ENCODE measurements around the gene AGBL4.

Gene AGBL4

GRCh38 chr1:48776393-48777218 is 1247.1 kb downstream of the AGBL4 start, which contains the start of gene BEND5:
Gene BEND5 (minus strand): TSS chr1:48776891. CDS start chr1:48776831, 60 bp downstream.
- DNase-seq (ENCODE audit: extremely low read depth, low read depth), result no peak
- TF ChIP-seq CTCF (IDR thresholded peaks at IDR 0.05; ENCODE audit: low read depth, low read length, missing control alignments), result no peak
- H3K4me3 ChIP-seq (replicated peaks; ENCODE audit: low read depth, low read length), result no peak within 1 kb of the TSS

- no peak for TF ChIP-seq CTCF (IDR thresholded peaks at IDR 0.05; ENCODE audit: low read depth, low read length, missing control alignments)
- no peak for DNase-seq (ENCODE audit: extremely low read depth, low read depth)
- H3K4me3 ChIP-seq (replicated peaks; ENCODE audit: low read depth, low read length), result no peak overlapping the region
Measured at GRCh38 chr1:48775831-48776392, 1247.8 kb downstream of the AGBL4 start.

GRCh38 chr1:48773133-48773532 is 1250.6 kb downstream of the AGBL4 start:
- H3K4me3 ChIP-seq (replicated peaks; ENCODE audit: low read depth, low read length), result no peak overlapping the region
- TF ChIP-seq CTCF (IDR thresholded peaks at IDR 0.05; ENCODE audit: low read depth, low read length, missing control alignments), result no peak
- DNase-seq (ENCODE audit: extremely low read depth, low read depth), result no peak

GRCh38 chr1:48772211-48772610 is 1251.5 kb downstream of the AGBL4 start:
- TF ChIP-seq CTCF (IDR thresholded peaks at IDR 0.05; ENCODE audit: low read depth, low read length, missing control alignments), result no peak
- no peak for DNase-seq (ENCODE audit: extremely low read depth, low read depth)
- no peak overlapping the region for H3K4me3 ChIP-seq (replicated peaks; ENCODE audit: low read depth, low read length)

- no peak for TF ChIP-seq CTCF (IDR thresholded peaks at IDR 0.05; ENCODE audit: low read depth, low read length, missing control alignments)
- no peak for DNase-seq (ENCODE audit: extremely low read depth, low read depth)
- no peak overlapping the region for H3K4me3 ChIP-seq (replicated peaks; ENCODE audit: low read depth, low read length)
Measured at GRCh38 chr1:48771561-48771960, 1252.2 kb downstream of the AGBL4 start.

GRCh38 chr1:48767975-48768510 is 1255.7 kb downstream of the AGBL4 start:
- no peak overlapping the region for H3K4me3 ChIP-seq (replicated peaks; ENCODE audit: low read depth, low read length)
- no peak for TF ChIP-seq CTCF (IDR thresholded peaks at IDR 0.05; ENCODE audit: low read depth, low read length, missing control alignments)
- DNase-seq (ENCODE audit: extremely low read depth, low read depth), result no peak
